OCI-LY3 (cell line): ENCODE results near the gene LUZP4.
"Not testable (repeated sequence)": the region's sequence is repeated elsewhere in the genome, so short reads cannot be mapped to it uniquely, and the experiment has no call there.

Experiments used
- H2AFZ ChIP-seq: fragments of 200-600, 300-600 bp; shearing (Covaris generic); 2 replicates; pipeline ENCODE4 v1.6.0; 2014; ENCODE audit warnings: antibody characterized with exemption, low read depth, low read length
- H3K27ac ChIP-seq: fragments of 200-600, 300-600 bp; sonication (generic); 2 replicates; pipeline ENCODE4 v1.5.1; 2014; ENCODE audit warnings: mild to moderate bottlenecking, low read length, moderate library complexity, mixed read lengths
- H3K27me3 ChIP-seq: fragments of 200-600, 300-600 bp; sonication (generic); 2 replicates; pipeline ENCODE4 v1.6.1; 2014; ENCODE audit warnings: low read depth, low read length, mixed read lengths
- H3K36me3 ChIP-seq: fragments of 200-600, 300-600 bp; sonication (generic); replicated peaks from 2 replicates; pipeline ENCODE3; 2014; ENCODE audit warnings: low read depth, low read length, mixed read lengths
- H3K4me1 ChIP-seq: fragments of 300-600, 200-600 bp; sonication (generic); 2 replicates; pipeline ENCODE4 v1.6.1; 2014; ENCODE audit warnings: low read length, mixed read lengths
- H3K4me2 ChIP-seq: fragments of 200-600, 300-600 bp; sonication (generic); 2 replicates; pipeline ENCODE4 v1.6.1; 2014; ENCODE audit warnings: low read length, mixed read lengths
- H3K4me3 ChIP-seq: fragments of 300-600, 200-600 bp; sonication (generic); 2 replicates; pipeline ENCODE4 v1.5.1; 2014; ENCODE audit warnings: antibody characterized with exemption, mild to moderate bottlenecking, low read length, moderate library complexity
- H3K79me2 ChIP-seq: fragments of 300-600, 200-600 bp; shearing (Covaris generic); 2 replicates; pipeline ENCODE4 v1.6.1; 2014; ENCODE audit warnings: mild to moderate bottlenecking, low read length, mixed read lengths
- H3K9ac ChIP-seq: fragments of 300-600, 200-600 bp; shearing (Covaris generic); 2 replicates; pipeline ENCODE4 v1.6.0; 2014; ENCODE audit warnings: mild to moderate bottlenecking, low read length, moderate library complexity
- H3K9me3 ChIP-seq: fragments of 200-600, 300-600 bp; shearing (Covaris generic); 2 replicates; pipeline ENCODE4 v1.6.1; 2014; ENCODE audit warnings: low read length, mixed read lengths; ENCODE audit not compliant: insufficient read depth
- H4K20me1 ChIP-seq: fragments of 200-600, 300-600 bp; sonication (generic); 2 replicates; pipeline ENCODE4 v1.6.1; 2016; ENCODE audit warnings: low read length, mixed read lengths; ENCODE audit not compliant: insufficient read depth
- CTCF ChIP-seq: fragments of 200-600, 300-600 bp; sonication (generic); IDR thresholded peaks from 2 replicates; pipeline ENCODE4 v1.5.1; 2014; ENCODE audit warnings: antibody characterized with exemption, low read length, low read depth
- EZH2phosphoT487 ChIP-seq: fragments of 200-600 bp; shearing (Covaris generic); IDR thresholded peaks from 2 replicates; pipeline ENCODE4 v1.6.1; 2018; ENCODE audit warnings: antibody characterized with exemption, mixed run types, low read depth

Gene LUZP4

GRCh38 chrX:115341421-115341820 lies 51.9 kb downstream of the LUZP4 start:
- H3K79me2 ChIP-seq: no peaks in the 10 kb centered on the region

GRCh38 chrX:115344885-115345614 lies 55.5 kb downstream of the LUZP4 start:
- Histone ChIP-seq H3K79me2 (no peaks in the 10 kb centered on the region), H3K4me2 (no peak overlapping the region), H3K27ac (no peak overlapping the region), H3K4me3 (no peak overlapping the region), H3K27me3 (no peaks in the 10 kb centered on the region), H2AFZ (no peak overlapping the region), H3K9me3 (no peaks in the 10 kb centered on the region), H3K36me3 (no peaks in the 10 kb centered on the region), H4K20me1 (no peaks in the 10 kb centered on the region), H3K4me1 (no peaks in the 10 kb centered on the region), H3K9ac (no peak overlapping the region)
- TF ChIP-seq CTCF (no peak), EZH2phosphoT487 (no peak)

More at GRCh38 chrX:115341421-115341820, 51.9 kb downstream of the LUZP4 start:
- H3K4me1 ChIP-seq: no peaks in the 10 kb centered on the region
- H3K27ac ChIP-seq: no peak overlapping the region
- H3K4me3 ChIP-seq: no peak overlapping the region
- H3K9me3 ChIP-seq: no peaks in the 10 kb centered on the region
- no peak overlapping the region for H3K4me2 ChIP-seq
- no peaks in the 10 kb centered on the region for H4K20me1 ChIP-seq
- TF ChIP-seq EZH2phosphoT487: no peak
- TF ChIP-seq CTCF: no peak
- no peaks in the 10 kb centered on the region for H3K36me3 ChIP-seq
- H3K9ac ChIP-seq: no peak overlapping the region
- H3K27me3 ChIP-seq: no peaks in the 10 kb centered on the region
- H2AFZ ChIP-seq: no peak overlapping the region

GRCh38 chrX:115345615-115346014 lies 56.1 kb downstream of the LUZP4 start:
- H3K4me3 ChIP-seq: no peak overlapping the region
- H3K79me2 ChIP-seq: no peaks in the 10 kb centered on the region
- H4K20me1 ChIP-seq: no peaks in the 10 kb centered on the region
- H3K27ac ChIP-seq: no peak overlapping the region
- no peaks in the 10 kb centered on the region for H3K9me3 ChIP-seq
- no peak overlapping the region for H3K4me2 ChIP-seq
- H2AFZ ChIP-seq: no peak overlapping the region
- TF ChIP-seq EZH2phosphoT487 (no peak), CTCF (no peak)
- H3K27me3 ChIP-seq: no peaks in the 10 kb centered on the region
- no peaks in the 10 kb centered on the region for H3K4me1 ChIP-seq
- H3K36me3 ChIP-seq: no peaks in the 10 kb centered on the region
- H3K9ac ChIP-seq: no peak overlapping the region

- H4K20me1 ChIP-seq, H3K27me3 ChIP-seq: not testable (repeated sequence)
Measured at GRCh38 chrX:115346738-115347137, 57.2 kb downstream of the LUZP4 start.

More at GRCh38 chrX:115346738-115347137, 57.2 kb downstream of the LUZP4 start:
- not testable (repeated sequence) for H3K4me1 ChIP-seq, H3K36me3 ChIP-seq, H3K9ac ChIP-seq, H3K4me3 ChIP-seq, H3K27ac ChIP-seq, H3K9me3 ChIP-seq, H3K79me2 ChIP-seq, H3K4me2 ChIP-seq, H2AFZ ChIP-seq
